Erythroblast (primary cell): ENCODE data around the gene FIBCD1.

Experiments used
- GATA1 ChIP-seq: IDR thresholded peaks from 2 replicates; pipeline ENCODE4 v1.6.1; 2011; ENCODE audit warnings: low read depth, mild to moderate bottlenecking, control low read depth, low read length, moderate library complexity
- POLR2A ChIP-seq: IDR thresholded peaks from 2 replicates; pipeline ENCODE4 v1.6.1; 2011; ENCODE audit warnings: mild to moderate bottlenecking, low read length

DNA sequence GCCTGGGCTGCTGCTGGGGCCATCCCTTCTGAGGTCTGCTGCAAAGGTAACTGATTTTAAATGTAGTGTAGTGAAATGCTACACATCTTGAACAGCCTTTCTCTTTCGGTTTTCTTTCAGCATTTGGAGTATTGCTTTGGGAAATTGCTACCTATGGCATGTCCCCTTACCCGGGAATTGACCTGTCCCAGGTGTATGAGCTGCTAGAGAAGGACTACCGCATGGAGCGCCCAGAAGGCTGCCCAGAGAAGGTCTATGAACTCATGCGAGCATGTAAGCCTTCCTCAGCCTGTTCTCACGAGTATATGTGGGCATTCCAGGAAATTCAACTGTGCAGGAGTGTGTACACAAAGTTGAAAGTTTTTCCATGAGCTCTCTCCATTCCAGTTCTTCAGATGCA is 60.8 kb downstream of the FIBCD1 start:
- TF ChIP-seq POLR2A: no peak
- no peak for TF ChIP-seq GATA1
